GM19324 (cell line): Measurements from ENCODE around the gene ZSWIM4.
"Not testable (repeated sequence)": the region's sequence is repeated elsewhere in the genome, so short reads cannot be mapped to it uniquely, and the experiment has no call there.

Source experiments
- ATAC-seq: cut with Tn5 transposase; IDR thresholded peaks from one replicate; pipeline ENCODE4 v1.9.1; 2021; ENCODE audit warnings: mild to moderate bottlenecking, moderate library complexity; ENCODE audit not compliant: unreplicated experiment, low FRiP score

Gene ZSWIM4

GRCh38 chr19:13846557-13847406, 51.5 kb downstream of the ZSWIM4 start:
- peak; percentile 45 for ATAC-seq

GRCh38 chr19:13847407-13848339, 52.4 kb downstream of the ZSWIM4 start:
- ATAC-seq = no peak

- no peak for ATAC-seq
These were observed 53.1 kb downstream of the ZSWIM4 start for GRCh38 chr19:13848340-13848677.

- no peak for ATAC-seq
These were observed 53.8 kb downstream of the ZSWIM4 start for GRCh38 chr19:13848798-13849676.

- ATAC-seq = no peak
These were observed 55.0 kb downstream of the ZSWIM4 start for GRCh38 chr19:13849991-13850909.

- ATAC-seq = no peak
These were observed 55.9 kb downstream of the ZSWIM4 start for GRCh38 chr19:13850910-13851733.

GRCh38 chr19:13851734-13852114, 56.5 kb downstream of the ZSWIM4 start:
- not testable (repeated sequence) for ATAC-seq

- ATAC-seq = not testable (repeated sequence)
These were observed 57.0 kb downstream of the ZSWIM4 start for GRCh38 chr19:13852171-13852707.

- ATAC-seq = no peak
These were observed 61.3 kb downstream of the ZSWIM4 start for GRCh38 chr19:13856497-13856896.

GRCh38 chr19:13859361-13859880, 64.2 kb downstream of the ZSWIM4 start:
- ATAC-seq = no peak

- ATAC-seq = no peak
These were observed 65.6 kb downstream of the ZSWIM4 start for GRCh38 chr19:13860679-13861391.

- ATAC-seq = peak; percentile 12
These were observed 66.1 kb downstream of the ZSWIM4 start for GRCh38 chr19:13861392-13861713.

- peak; percentile 63 for ATAC-seq
These were observed 66.7 kb downstream of the ZSWIM4 start for GRCh38 chr19:13861714-13862531.

- no peak for ATAC-seq
These were observed 68.9 kb downstream of the ZSWIM4 start for GRCh38 chr19:13864046-13864666.

GRCh38 chr19:13864667-13865570, 69.7 kb downstream of the ZSWIM4 start:
- no peak for ATAC-seq
